Glutamatergic neuron (in vitro differentiated cells): Measurements from ENCODE around the gene ARSG. TPM values are rescaled to one million over a fixed set of nuclear protein-coding genes. Genes with fewer than 3 reads are reported as not detected.

Experiments used
- DNase-seq: peaks from one replicate; pipeline ENCODE4 v3.0.0; 2022
- H3K27ac Mint-ChIP-seq: one replicate; pipeline ENCODE4 v1.8.0; 2020; ENCODE audit warnings: mild to moderate bottlenecking, mixed read lengths, inconsistent platforms; ENCODE audit not compliant: unreplicated experiment
- H3K27me3 Mint-ChIP-seq: one replicate; pipeline ENCODE4 v1.8.0; 2020; ENCODE audit warnings: mild to moderate bottlenecking, moderate library complexity, mixed read lengths, inconsistent platforms; ENCODE audit not compliant: unreplicated experiment
- H3K36me3 Mint-ChIP-seq: one replicate; pipeline ENCODE4 v1.8.0; 2020; ENCODE audit warnings: mild to moderate bottlenecking, mixed read lengths, inconsistent platforms; ENCODE audit not compliant: unreplicated experiment
- H3K4me1 Mint-ChIP-seq: one replicate; pipeline ENCODE4 v1.8.0; 2020; ENCODE audit warnings: mild to moderate bottlenecking, low read depth, mixed read lengths, inconsistent platforms; ENCODE audit not compliant: unreplicated experiment
- H3K4me3 Mint-ChIP-seq: one replicate; pipeline ENCODE4 v1.8.0; 2020; ENCODE audit warnings: mild to moderate bottlenecking, mixed read lengths, inconsistent platforms; ENCODE audit not compliant: unreplicated experiment
- H3K9me3 Mint-ChIP-seq: one replicate; pipeline ENCODE4 v1.8.0; 2020; ENCODE audit warnings: mild to moderate bottlenecking, moderate library complexity, mixed read lengths, inconsistent platforms; ENCODE audit not compliant: unreplicated experiment
- total RNA-seq: library from RNA; stranded (reverse); fragmentation: NEBNext Ultra II Directional; extraction: Animal tissue kit (Norgen Biotek cat#: 25700); gene quantifications from one replicate; pipeline ENCODE4 v1.2.1, GENCODE V29; 2021; ENCODE audit not compliant: unreplicated experiment
- TF ChIP-seq, protein P1 (sequence below): fragments of 200-600 bp; sonication (generic); IDR thresholded peaks from one replicate; pipeline ENCODE4 v1.5.0; 2021; ENCODE audit not compliant: partially characterized antibody, unreplicated experiment

Gene ARSG
- total RNA-seq, 1 donor from 2014 or later = 1.9 TPM

DNA sequence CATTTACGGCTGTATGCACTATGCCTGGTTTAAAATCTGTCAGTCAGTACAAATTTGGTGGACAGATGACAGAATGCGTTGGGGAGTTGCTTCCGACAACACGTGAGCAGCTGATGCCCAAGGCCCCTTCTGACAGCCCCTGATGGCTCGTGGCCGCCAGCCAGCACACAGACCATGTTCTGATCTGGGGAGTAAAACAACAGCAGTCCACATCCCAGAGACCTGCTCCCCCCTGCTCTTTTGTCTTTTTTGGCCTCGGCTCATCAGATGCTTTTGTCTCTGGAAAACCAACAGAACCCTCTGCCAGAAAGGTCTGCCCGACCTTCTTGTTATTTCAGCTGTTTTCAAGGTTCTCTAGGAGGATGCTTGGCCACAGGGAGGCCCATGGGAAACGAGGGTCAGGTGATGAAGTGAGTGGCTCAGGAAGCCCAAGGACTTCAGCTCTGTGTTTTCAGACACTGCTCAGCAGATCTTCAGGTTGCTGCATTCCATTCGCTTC, 10.8 kb downstream of the ARSG start:
- peak overlapping the region; percentile 11 for H3K4me3 Mint-ChIP-seq
- H3K9me3 Mint-ChIP-seq = no peaks in the 10 kb centered on the region
- H3K27ac Mint-ChIP-seq = peak overlapping the region; percentile 79
- H3K4me1 Mint-ChIP-seq = peaks cover 17% of the 10 kb centered on the region
- TF ChIP-seq, protein P1, sequence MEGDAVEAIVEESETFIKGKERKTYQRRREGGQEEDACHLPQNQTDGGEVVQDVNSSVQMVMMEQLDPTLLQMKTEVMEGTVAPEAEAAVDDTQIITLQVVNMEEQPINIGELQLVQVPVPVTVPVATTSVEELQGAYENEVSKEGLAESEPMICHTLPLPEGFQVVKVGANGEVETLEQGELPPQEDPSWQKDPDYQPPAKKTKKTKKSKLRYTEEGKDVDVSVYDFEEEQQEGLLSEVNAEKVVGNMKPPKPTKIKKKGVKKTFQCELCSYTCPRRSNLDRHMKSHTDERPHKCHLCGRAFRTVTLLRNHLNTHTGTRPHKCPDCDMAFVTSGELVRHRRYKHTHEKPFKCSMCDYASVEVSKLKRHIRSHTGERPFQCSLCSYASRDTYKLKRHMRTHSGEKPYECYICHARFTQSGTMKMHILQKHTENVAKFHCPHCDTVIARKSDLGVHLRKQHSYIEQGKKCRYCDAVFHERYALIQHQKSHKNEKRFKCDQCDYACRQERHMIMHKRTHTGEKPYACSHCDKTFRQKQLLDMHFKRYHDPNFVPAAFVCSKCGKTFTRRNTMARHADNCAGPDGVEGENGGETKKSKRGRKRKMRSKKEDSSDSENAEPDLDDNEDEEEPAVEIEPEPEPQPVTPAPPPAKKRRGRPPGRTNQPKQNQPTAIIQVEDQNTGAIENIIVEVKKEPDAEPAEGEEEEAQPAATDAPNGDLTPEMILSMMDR = no peak
- peaks cover 3% of the 10 kb centered on the region for H3K27me3 Mint-ChIP-seq
- no peak for DNase-seq
- H3K36me3 Mint-ChIP-seq = peaks cover 5% of the 10 kb centered on the region

DNA sequence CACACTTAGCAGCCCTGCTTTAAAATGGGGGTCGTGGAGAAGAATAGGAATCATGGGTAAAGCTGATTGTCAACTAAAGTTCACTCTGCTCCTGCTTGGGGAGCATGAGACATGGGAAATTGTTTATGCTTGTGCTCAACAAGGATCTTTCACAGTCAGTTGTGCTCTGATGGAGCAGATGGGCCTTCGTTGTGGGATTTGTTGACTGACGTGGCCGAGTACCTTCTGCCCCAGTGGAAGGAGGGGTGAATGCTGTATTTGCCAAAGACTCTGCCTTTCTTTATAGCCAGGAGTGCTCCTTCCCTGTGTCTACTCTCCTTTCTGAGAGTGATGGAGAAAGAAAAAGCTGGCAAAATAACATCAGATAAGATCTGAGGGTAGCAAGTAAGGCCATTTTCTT, 11.4 kb downstream of the ARSG start:
- Mint-ChIP-seq H3K9me3 (no peaks in the 10 kb centered on the region), H3K4me3 (peak overlapping the region; percentile 11), H3K27me3 (peaks cover 3% of the 10 kb centered on the region), H3K27ac (peak overlapping the region; percentile 79), H3K4me1 (peaks cover 22% of the 10 kb centered on the region), H3K36me3 (peaks cover 5% of the 10 kb centered on the region)
- TF ChIP-seq, protein P1 = no peak
- DNase-seq = no peak

DNA sequence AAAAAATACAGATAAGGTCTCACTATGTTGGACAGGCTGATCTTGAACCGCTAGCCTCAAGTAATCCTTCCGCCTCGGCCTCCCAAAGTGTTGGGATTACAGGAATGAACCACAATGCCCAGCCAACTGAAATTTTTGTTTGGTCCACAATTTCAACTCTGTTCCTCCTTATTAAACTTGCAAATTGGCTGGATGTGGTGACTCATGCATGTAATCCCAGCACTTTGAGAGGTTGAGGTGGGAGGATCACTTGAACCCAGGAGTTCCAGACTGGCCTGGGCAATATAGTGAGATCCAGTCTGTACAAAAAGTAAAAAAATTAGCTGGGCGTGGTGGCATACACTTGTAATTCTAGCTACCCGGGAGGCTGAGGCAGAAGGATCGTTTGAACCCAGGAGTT, 13.4 kb downstream of the ARSG start:
- Mint-ChIP-seq H3K27me3 (peaks cover 3% of the 10 kb centered on the region), H3K4me3 (no peak overlapping the region), H3K4me1 (peaks cover 22% of the 10 kb centered on the region), H3K9me3 (no peaks in the 10 kb centered on the region), H3K36me3 (peaks cover 5% of the 10 kb centered on the region), H3K27ac (no peak overlapping the region)
- TF ChIP-seq, protein P1 = no peak
- no peak for DNase-seq

DNA sequence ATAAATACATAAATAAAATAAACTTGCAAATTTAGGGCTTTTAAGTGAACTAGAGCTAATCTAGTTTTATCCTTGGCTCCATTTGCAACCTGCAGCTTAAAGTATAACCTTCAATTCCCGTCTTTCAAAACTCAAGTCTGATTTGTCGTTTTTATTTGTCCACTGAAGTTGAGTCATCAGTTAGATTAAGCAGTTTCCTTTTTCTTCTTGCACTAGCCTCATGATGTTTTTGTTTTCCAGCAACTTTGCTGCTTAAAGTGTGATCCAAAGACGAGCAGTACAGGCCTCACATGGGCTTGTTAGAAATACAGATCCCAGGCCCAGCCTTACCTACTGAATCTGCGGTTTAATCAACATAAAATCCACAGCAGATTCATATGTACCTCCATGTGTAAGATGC, 13.8 kb downstream of the ARSG start:
- peaks cover 22% of the 10 kb centered on the region for H3K4me1 Mint-ChIP-seq
- peaks cover 3% of the 10 kb centered on the region for H3K27me3 Mint-ChIP-seq
- peaks cover 5% of the 10 kb centered on the region for H3K36me3 Mint-ChIP-seq
- no peak for DNase-seq
- TF ChIP-seq, protein P1 = no peak
- H3K27ac Mint-ChIP-seq = no peak overlapping the region
- H3K4me3 Mint-ChIP-seq = no peak overlapping the region
- no peaks in the 10 kb centered on the region for H3K9me3 Mint-ChIP-seq

DNA sequence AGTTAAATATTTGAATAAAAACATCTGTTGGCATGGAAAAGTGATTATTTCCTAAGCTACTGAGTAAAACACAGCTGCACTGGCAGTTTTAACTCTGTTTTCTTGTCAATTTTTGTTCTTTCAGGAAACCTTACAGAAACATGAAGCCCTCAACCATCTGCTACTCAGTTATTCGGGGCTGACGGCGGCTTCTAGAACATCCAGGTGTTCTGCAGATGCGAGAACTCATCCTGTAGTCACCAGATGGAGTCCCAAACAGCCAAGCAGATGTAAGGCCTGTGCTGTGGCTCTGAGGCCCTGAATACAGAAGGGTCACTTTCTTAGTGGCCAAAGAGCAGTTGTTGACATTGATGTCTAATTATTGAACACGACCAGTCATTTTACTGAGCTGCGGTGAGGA, 15.5 kb downstream of the ARSG start:
- no peak overlapping the region for H3K27ac Mint-ChIP-seq
- TF ChIP-seq, protein P1 = no peak

More for the DNA sequence above, 15.5 kb downstream of the ARSG start:
- no peak for DNase-seq
- Mint-ChIP-seq H3K9me3 (peaks cover 3% of the 10 kb centered on the region), H3K36me3 (peaks cover 2% of the 10 kb centered on the region), H3K4me1 (peaks cover 20% of the 10 kb centered on the region), H3K4me3 (no peak overlapping the region), H3K27me3 (peaks cover under 1% of the 10 kb centered on the region)
